HCT116 (cell line): ENCODE data around the gene TNFSF13B. TPM values are rescaled to one million over a fixed set of nuclear protein-coding genes. Genes with fewer than 3 reads are reported as not detected.

Source experiments
- ATAC-seq: fragments of 200-7000 bp; cut with Tn5 transposase; 2 replicates; pipeline ENCODE4 v1.9.1; 2020; ENCODE audit warnings: mild to moderate bottlenecking, moderate library complexity
- BruUV-seq: library from RNA; stranded (reverse); fragments of 400-500 nt; replicated peaks from 2 replicates; lab custom pipeline; 2021; lab: Mats Ljungman, UMichigan
- CTCF ChIA-PET: fragments of 300-600 bp; sonication (Branson Sonifier 250); formaldehyde crosslinking; loops from one replicate; lab custom pipeline; 2021; ENCODE audit warnings: antibody characterized with exemption; lab: Charles Lee
- POLR2A ChIA-PET: fragments of 300-600, 350-600 bp; sonication (Branson Sonifier 250); formaldehyde crosslinking; loops from one replicate; lab custom pipeline; 2021; ENCODE audit warnings: antibody characterized with exemption; lab: Charles Lee
- RAD21 ChIA-PET, 2 experiments: fragments of 300-600 bp; sonication (Branson Sonifier 250); formaldehyde crosslinking; loops; one replicate each; lab custom pipeline; 2023; ENCODE audit warnings: low total read pairs in 2 of 2; ENCODE audit not compliant: uncharacterized antibody in 2 of 2, unreplicated experiment in 2 of 2, low non-redundant PET in 1 of 2; lab: Charles Lee
- DNase-seq: peaks from one replicate; pipeline ENCODE4 v3.0.0-alpha.2; 2010; ENCODE audit warnings: low read depth, low spot score
- H2AFZ ChIP-seq: fragments of 200-600 bp; shearing (Covaris generic), sonication (generic); 2 replicates; pipeline ENCODE4 v1.6.1; 2017; ENCODE audit warnings: low read depth, mixed run types, mixed read lengths, antibody characterized with exemption, low read length; ENCODE audit not compliant: poor library complexity, severe bottlenecking
- H3K27ac ChIP-seq: 2 replicates; pipeline ENCODE4 v1.5.1; 2012; ENCODE audit warnings: low read depth, low read length
- H3K27me3 ChIP-seq: fragments of 200-600 bp; sonication (generic); 2 replicates; pipeline ENCODE4 v1.6.1; 2016; ENCODE audit warnings: mixed run types, low read length, mixed read lengths; ENCODE audit not compliant: insufficient read depth
- H3K36me3 ChIP-seq, 2 experiments: fragments of 200-500 bp in 1 of 2; fragments of 200-600 bp in 1 of 2; sonication (Bioruptor generic) in 1 of 2; sonication (generic) in 1 of 2; 2 replicates each; pipeline versions ENCODE4 v1.5.1 to v1.6.1; 2014 to 2016; ENCODE audit warnings: low read length in 2 of 2, inconsistent platforms in 1 of 2, mixed read lengths in 1 of 2, mixed run types in 1 of 2; ENCODE audit not compliant: insufficient read depth in 2 of 2, control insufficient read depth in 1 of 2
- H3K4me1 ChIP-seq, 2 experiments: fragments of 200-600 bp in 1 of 2; sonication (generic) in 1 of 2; 2 replicates each; pipeline versions ENCODE4 v1.5.1 to v1.6.1; 2012 to 2017; ENCODE audit warnings: low read length in 2 of 2, inconsistent platforms in 1 of 2, mild to moderate bottlenecking in 1 of 2, mixed read lengths in 1 of 2, mixed run types in 1 of 2, moderate library complexity in 1 of 2; ENCODE audit not compliant: insufficient read depth in 2 of 2, control insufficient read depth in 1 of 2
- H3K4me2 ChIP-seq: fragments of 200-600 bp; sonication (generic); 2 replicates; pipeline ENCODE4 v1.6.1; 2017; ENCODE audit warnings: mixed run types, low read length, mixed read lengths
- H3K4me3 ChIP-seq, 2 experiments: fragments of 200-600 bp in 1 of 2; sonication (generic) in 1 of 2; replicated peaks in 1 of 2; 2 replicates each; pipeline ENCODE4 v1.5.1; 2011 to 2016; ENCODE audit warnings: low read length in 2 of 2, control low read depth in 1 of 2, low read depth in 1 of 2, mild to moderate bottlenecking in 1 of 2, mixed read lengths in 1 of 2, mixed run types in 1 of 2
- H3K79me2 ChIP-seq: fragments of 200-600 bp; sonication (generic); 2 replicates; pipeline ENCODE4 v1.6.1; 2017; ENCODE audit warnings: mild to moderate bottlenecking, mixed run types, low read length, moderate library complexity, mixed read lengths; ENCODE audit not compliant: insufficient read depth
- H3K9ac ChIP-seq: fragments of 200-600 bp; sonication (generic); 2 replicates; pipeline ENCODE4 v1.6.1; 2016; ENCODE audit warnings: low read length, mixed read lengths
- H3K9me2 ChIP-seq: fragments of 200-600 bp; sonication (generic), shearing (Covaris generic); 2 replicates; pipeline ENCODE4 v1.6.1; 2017; ENCODE audit warnings: mixed run types, mild to moderate bottlenecking, moderate library complexity; ENCODE audit not compliant: insufficient read depth
- H3K9me3 ChIP-seq, 2 experiments: fragments of 200-500 bp in 1 of 2; fragments of 200-600 bp in 1 of 2; sonication (Bioruptor generic) in 1 of 2; sonication (generic) in 1 of 2; 2 replicates each; pipeline ENCODE4 v1.6.1; 2014 to 2017; ENCODE audit warnings: low read length in 2 of 2, mixed read lengths in 2 of 2, inconsistent platforms in 1 of 2, low read depth in 1 of 2, mild to moderate bottlenecking in 1 of 2, mixed run types in 1 of 2, moderate library complexity in 1 of 2; ENCODE audit not compliant: control insufficient read depth in 1 of 2, insufficient read depth in 1 of 2
- H4K20me1 ChIP-seq: fragments of 200-600 bp; sonication (generic), shearing (Covaris generic); 2 replicates; pipeline ENCODE4 v1.6.1; 2017; ENCODE audit warnings: mixed run types, mild to moderate bottlenecking, moderate library complexity; ENCODE audit not compliant: insufficient read depth
- CBX3 ChIP-seq: IDR thresholded peaks from 2 replicates; pipeline ENCODE4 v1.6.1; 2012; ENCODE audit warnings: low read depth
- EGR1 ChIP-seq: IDR thresholded peaks from 2 replicates; pipeline ENCODE4 v1.6.1; 2012; ENCODE audit warnings: low read depth
- ELF1 ChIP-seq: IDR thresholded peaks from 2 replicates; pipeline ENCODE4 v1.6.1; 2012; ENCODE audit warnings: low read depth, borderline replicate concordance
- EZH2 ChIP-seq: fragments of 200-600 bp; sonication (generic); IDR thresholded peaks from 2 replicates; pipeline ENCODE4 v1.6.1; 2017; ENCODE audit warnings: antibody characterized with exemption, mixed run types
- EZH2phosphoT487 ChIP-seq: fragments of 200-600 bp; IDR thresholded peaks from 2 replicates; pipeline ENCODE4 v1.6.1; 2018; ENCODE audit warnings: antibody characterized with exemption, borderline replicate concordance
- FOSL1 ChIP-seq: IDR thresholded peaks from 2 replicates; pipeline ENCODE4 v1.6.1; 2012; ENCODE audit warnings: low read depth
- POLR2A ChIP-seq: IDR thresholded peaks from 2 replicates; pipeline ENCODE4 v1.7.0; 2011; ENCODE audit warnings: borderline replicate concordance; ENCODE audit not compliant: insufficient read depth, insufficient read length; ENCODE audit errors: extremely low read depth
- POLR2AphosphoS5 ChIP-seq: IDR thresholded peaks from 2 replicates; pipeline ENCODE4 v1.6.1; 2011; ENCODE audit warnings: mild to moderate bottlenecking, low read depth, low read length, moderate library complexity
- SP1 ChIP-seq: IDR thresholded peaks from 2 replicates; pipeline ENCODE4 v1.6.1; 2012; ENCODE audit warnings: low read depth
- TCF7L2 ChIP-seq: IDR thresholded peaks from 2 replicates; pipeline ENCODE4 v1.7.0; 2011; ENCODE audit warnings: borderline replicate concordance, inconsistent platforms; ENCODE audit not compliant: insufficient read depth, insufficient read length; ENCODE audit errors: extremely low read depth
- YY1 ChIP-seq: IDR thresholded peaks from 2 replicates; pipeline ENCODE4 v1.6.1; 2011; ENCODE audit warnings: low read length, low read depth, moderate library complexity, mild to moderate bottlenecking; ENCODE audit not compliant: insufficient replicate concordance; ENCODE audit errors: extremely low read depth
- intact Hi-C: fragments of 100-400 bp; cut with micrococcal nuclease; formaldehyde crosslinking; loops from 2 replicates; pipeline ENCODE4 v1.10.0; 2022
- total RNA-seq: library from RNA; stranded (reverse); gene quantifications from one replicate; pipeline ENCODE4 v1.2.1, GENCODE V29; 2021; ENCODE audit not compliant: unreplicated experiment
- TF ChIP-seq, protein P1 (sequence below), 3 experiments: fragments of 200-600 bp in 1 of 3; sonication (generic) in 1 of 3; IDR thresholded peaks in 2 of 3; conservative IDR thresholded peaks in 1 of 3; 2 replicates each; pipeline ENCODE4 v1.5.1; 2012 to 2017; ENCODE audit warnings: low read depth in 2 of 3, low read length in 2 of 3, antibody characterized with exemption in 1 of 3, borderline replicate concordance in 1 of 3, control low read depth in 1 of 3, mild to moderate bottlenecking in 1 of 3, mixed read lengths in 1 of 3, mixed run types in 1 of 3, moderate library complexity in 1 of 3; ENCODE audit not compliant: insufficient read depth in 1 of 3
- TF ChIP-seq, protein P2 (sequence below): IDR thresholded peaks from 2 replicates; pipeline ENCODE4 v1.6.1; 2011; ENCODE audit warnings: mild to moderate bottlenecking, low read length, moderate library complexity; ENCODE audit not compliant: insufficient replicate concordance; ENCODE audit errors: extremely low read depth

TNFSF13B gene
- total RNA-seq, 1 experiment from 2014 or later: 1.3 TPM

DNA sequence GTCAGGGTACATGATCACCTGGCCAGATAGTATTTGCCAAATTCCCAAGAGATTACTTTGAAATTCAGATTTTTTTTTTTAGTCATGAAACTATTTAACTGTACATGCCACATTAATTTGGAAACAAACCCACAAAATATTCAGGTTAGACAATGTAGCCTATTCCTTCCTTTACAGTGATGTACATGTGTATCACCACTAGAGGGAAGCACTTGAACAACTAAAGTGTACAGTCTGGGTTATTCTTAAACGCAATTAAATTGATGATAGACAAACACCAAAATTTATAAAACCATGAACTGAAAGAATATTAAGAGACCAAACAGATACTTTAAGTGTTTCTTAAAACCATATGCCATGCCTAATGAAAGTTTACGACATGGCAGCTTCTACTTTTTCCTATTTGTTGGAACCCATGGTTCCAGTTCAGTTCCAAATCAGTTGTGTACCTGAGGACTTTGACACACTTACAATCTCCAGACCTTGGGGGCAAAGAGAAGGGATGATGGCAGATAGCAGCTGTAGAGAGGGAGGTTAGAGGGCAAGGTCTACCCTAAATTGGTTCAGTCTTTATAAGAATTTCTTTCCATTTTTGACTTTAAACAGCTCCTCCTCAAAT, 52.8 kb downstream of the TNFSF13B start (continued):
- TF ChIP-seq, protein P1, sequence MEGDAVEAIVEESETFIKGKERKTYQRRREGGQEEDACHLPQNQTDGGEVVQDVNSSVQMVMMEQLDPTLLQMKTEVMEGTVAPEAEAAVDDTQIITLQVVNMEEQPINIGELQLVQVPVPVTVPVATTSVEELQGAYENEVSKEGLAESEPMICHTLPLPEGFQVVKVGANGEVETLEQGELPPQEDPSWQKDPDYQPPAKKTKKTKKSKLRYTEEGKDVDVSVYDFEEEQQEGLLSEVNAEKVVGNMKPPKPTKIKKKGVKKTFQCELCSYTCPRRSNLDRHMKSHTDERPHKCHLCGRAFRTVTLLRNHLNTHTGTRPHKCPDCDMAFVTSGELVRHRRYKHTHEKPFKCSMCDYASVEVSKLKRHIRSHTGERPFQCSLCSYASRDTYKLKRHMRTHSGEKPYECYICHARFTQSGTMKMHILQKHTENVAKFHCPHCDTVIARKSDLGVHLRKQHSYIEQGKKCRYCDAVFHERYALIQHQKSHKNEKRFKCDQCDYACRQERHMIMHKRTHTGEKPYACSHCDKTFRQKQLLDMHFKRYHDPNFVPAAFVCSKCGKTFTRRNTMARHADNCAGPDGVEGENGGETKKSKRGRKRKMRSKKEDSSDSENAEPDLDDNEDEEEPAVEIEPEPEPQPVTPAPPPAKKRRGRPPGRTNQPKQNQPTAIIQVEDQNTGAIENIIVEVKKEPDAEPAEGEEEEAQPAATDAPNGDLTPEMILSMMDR (IDR thresholded peaks at IDR 0.05 in 2 of 3, conservative IDR thresholded peaks at IDR 0.05 in 1 of 3; ENCODE audit: borderline replicate concordance in 1 of 3, insufficient read depth in 1 of 3, low read depth in 2 of 3, low read length in 2 of 3): peak; percentile 53 to 87 (median 65); a peak in 5 of 6 replicates
- TF ChIP-seq POLR2AphosphoS5 (no peak), EZH2phosphoT487 (no peak), TCF7L2 (no peak)
- TF ChIP-seq, all 23 proteins: peak for 2

DNA sequence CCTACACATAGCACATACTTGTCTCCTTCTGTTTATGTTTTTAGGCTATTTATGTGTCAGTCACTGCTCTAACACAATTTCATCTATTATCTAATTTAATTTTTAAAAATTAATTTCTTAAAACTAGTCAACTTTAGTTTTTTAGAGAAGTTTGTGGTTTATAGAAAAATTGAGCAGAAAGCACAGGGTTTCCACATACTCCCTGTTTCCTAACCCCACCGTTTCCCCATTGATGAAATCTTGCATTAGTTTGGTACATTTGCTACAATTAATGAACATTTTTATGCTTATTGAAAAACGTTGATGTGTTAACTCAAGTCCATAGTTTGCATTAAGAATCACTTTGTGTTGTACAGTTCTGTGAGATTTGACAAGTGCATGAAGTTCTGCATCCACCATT, 53.5 kb downstream of the TNFSF13B start:
- Histone ChIP-seq H4K20me1 (no peaks in the 10 kb centered on the region), H3K36me3 (no peaks in the 10 kb centered on the region), H3K27ac (no peak overlapping the region), H3K27me3 (peaks cover 55% of the 10 kb centered on the region), H3K4me1 (no peaks in the 10 kb centered on the region)
- TF ChIP-seq, protein P2, sequence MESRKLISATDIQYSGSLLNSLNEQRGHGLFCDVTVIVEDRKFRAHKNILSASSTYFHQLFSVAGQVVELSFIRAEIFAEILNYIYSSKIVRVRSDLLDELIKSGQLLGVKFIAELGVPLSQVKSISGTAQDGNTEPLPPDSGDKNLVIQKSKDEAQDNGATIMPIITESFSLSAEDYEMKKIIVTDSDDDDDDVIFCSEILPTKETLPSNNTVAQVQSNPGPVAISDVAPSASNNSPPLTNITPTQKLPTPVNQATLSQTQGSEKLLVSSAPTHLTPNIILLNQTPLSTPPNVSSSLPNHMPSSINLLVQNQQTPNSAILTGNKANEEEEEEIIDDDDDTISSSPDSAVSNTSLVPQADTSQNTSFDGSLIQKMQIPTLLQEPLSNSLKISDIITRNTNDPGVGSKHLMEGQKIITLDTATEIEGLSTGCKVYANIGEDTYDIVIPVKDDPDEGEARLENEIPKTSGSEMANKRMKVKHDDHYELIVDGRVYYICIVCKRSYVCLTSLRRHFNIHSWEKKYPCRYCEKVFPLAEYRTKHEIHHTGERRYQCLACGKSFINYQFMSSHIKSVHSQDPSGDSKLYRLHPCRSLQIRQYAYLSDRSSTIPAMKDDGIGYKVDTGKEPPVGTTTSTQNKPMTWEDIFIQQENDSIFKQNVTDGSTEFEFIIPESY: no peak
- TF ChIP-seq ELF1 (no peak), FOSL1 (no peak), EGR1 (no peak), CBX3 (no peak), EZH2 (no peak), POLR2AphosphoS5 (no peak), SP1 (no peak), POLR2A (no peak), EZH2phosphoT487 (no peak), YY1 (no peak)
- TF ChIP-seq, protein P1 (IDR thresholded peaks at IDR 0.05 in 2 of 3, conservative IDR thresholded peaks at IDR 0.05 in 1 of 3; ENCODE audit: borderline replicate concordance in 1 of 3, insufficient read depth in 1 of 3, low read depth in 2 of 3, low read length in 2 of 3): no peak
- TF ChIP-seq, all 23 proteins: peak for 0
- BruUV-seq: no TSS peak
- Histone ChIP-seq H3K79me2 (no peaks in the 10 kb centered on the region), H3K4me2 (no peak overlapping the region), H2AFZ (no peak overlapping the region), H3K4me3 (no peak overlapping the region), H3K9ac (no peak overlapping the region), H3K9me3 (no peaks in the 10 kb centered on the region), H3K9me2 (no peaks in the 10 kb centered on the region)
- CTCF ChIA-PET: interaction anchor here (1.0 kb wide), 3 partner anchors 185 to 572 kb away, joined by 4 to 5 read pairs (median 4); no protein-coding TSS in a partner anchor
- DNase-seq (no peak), ATAC-seq (no peak)
- RAD21 ChIA-PET: no interaction called here
- intact Hi-C loops: loop anchor here (5.0 kb wide), 1 partner anchor 184 kb away; no protein-coding TSS in a partner anchor
- POLR2A ChIA-PET: no interaction called here
